Epithelial cell of prostate (primary cell): ENCODE results near the gene URB2.
A peak's percentile ranks its signal among the peaks of the same experiment; 100 is the strongest.
"Not testable (repeated sequence)": the region's sequence is repeated elsewhere in the genome, so short reads cannot be mapped to it uniquely, and the experiment has no call there.

Source experiments
- DNase-seq: peaks from one replicate; pipeline ENCODE4 v3.0.0-alpha.2; 2011; ENCODE audit warnings: low read depth, low spot score
- H3K27ac ChIP-seq: fragments of 450-650 bp; 2 replicates; pipeline ENCODE4 v1.5.1; 2017; ENCODE audit warnings: mild to moderate bottlenecking

Gene URB2

DNA sequence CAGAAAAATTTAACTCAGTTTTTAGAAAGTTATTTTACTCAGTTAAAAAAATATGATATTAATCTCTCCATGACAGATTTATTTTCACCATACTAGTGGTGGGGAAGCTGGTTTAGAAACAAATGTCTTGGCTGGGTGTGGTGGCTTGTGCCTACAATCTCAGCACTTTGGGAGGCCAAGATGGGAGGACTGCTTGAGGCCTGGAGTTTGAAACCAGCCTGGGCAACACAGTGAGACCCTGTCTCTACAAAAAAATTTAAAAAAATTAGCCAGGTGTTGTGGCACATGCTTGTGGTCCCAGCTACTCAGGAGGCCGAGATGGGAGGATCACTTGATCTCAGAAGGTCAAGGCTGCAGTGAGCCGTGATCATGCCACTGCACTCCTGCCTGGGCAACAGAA is 17.5 kb upstream of the URB2 start:
- DNase-seq = no peak
- no peak overlapping the region for H3K27ac ChIP-seq

DNA sequence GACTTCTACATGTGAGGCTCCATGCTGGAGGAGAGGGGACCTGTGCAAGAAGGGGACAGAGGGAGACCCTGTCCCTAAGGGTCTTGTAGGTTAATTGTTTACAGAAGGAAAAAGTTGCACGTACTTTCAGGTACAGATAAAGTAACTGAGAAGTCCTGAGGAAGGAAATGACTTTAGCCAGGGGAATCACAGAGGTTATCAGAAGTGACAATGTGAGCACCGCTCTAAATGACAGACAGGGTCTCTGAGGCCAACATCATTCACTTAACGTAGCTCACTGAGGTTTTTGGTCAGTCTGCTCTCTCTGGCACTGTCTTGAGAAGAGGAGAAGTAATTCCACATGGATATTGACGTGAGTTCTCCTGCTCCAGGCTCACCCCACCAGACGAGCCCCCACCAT is 12.1 kb upstream of the URB2 start:
- DNase-seq = no peak
- H3K27ac ChIP-seq = no peak overlapping the region

DNA sequence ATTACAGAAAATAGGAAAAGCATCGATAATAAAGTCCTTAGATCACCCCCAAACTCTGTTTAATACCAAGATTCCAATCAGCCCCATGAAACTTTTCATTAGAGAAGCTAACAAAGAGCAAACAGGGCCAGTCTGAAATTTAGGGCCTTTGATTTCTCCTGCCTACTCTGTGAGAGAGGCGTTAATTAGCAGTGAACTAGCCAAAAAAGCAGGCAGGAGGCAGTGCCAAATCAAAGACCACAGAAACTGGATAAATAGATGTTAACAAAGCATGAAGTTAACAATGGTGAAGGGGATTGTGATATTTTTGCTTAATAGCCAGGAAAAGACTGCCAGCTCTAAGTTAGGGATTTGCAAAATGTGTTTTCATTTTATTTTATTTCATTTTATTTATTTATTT is 11.3 kb upstream of the URB2 start:
- DNase-seq = no peak
- no peak overlapping the region for H3K27ac ChIP-seq

DNA sequence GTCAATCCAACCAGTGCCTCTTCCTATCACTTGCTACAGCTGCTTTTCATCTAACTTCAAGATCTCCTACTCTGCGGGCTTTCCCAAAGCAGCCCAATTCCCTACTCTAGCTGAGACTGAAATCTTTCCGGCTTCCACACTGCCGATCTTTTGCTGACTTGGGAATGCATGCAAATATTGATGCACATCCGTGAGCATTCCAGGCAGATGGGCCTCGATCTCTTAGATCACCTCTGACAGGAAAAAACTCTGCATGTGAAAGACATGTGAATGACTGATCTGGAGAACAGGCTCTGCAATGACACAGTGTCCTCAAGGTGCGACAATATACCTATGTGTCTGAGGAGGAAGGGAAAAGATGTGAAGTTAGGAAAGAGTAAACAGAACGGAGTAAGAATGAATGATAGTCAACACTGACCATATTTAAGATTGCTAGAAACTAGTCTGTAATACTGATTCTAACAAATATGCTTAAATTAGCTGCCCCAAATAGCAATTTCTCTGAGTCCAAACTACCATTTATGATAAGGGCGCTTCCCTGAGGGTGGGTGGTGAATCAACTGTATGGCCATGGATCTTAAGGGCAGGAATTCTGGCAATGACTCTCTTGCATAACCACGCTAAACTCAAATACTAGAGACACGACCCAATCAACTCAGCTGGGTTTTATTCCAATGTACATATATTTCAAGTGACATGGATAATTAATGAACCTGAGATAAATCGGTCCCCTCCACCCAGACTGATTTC is 8.5 kb upstream of the URB2 start:
- DNase-seq = no peak
- no peak overlapping the region for H3K27ac ChIP-seq

DNA sequence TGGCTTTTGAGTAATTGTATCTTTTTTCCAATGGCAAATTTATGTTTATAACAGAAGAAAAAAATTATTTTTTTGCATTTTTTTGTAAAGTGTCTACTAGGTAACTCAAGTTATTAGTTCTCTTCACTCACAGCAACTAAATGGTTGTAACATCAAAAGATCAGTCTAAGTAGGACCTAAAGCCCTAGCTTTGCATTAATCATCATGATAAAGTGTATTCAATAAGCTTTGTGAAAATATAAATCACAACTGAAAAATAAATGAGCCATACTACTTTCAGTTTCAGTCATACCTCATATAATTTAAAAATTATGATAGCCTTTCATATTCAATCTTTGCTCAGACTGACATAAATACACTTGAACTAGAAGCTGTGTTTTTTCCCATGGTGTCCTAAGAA is 7.0 kb upstream of the URB2 start:
- no peak overlapping the region for H3K27ac ChIP-seq
- no peak for DNase-seq

DNA sequence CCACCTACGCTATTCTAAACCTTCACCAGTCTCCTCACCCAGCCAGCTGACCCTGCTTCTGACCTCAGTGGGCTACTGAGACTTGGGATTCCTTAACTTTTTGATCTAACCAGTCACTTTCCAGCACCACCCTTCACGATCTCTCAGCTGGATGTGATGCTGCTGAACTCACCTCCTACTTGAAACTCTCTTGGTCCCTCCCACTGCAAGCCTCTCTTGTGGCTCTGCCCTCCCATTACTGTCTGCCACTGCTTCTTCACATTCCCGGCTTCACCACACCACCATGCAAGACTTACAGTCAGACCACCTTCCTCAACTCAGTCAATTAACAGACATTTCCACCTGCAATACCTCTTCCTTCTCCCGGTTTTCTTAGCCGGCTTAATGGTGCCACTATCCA is 6.4 kb upstream of the URB2 start:
- H3K27ac ChIP-seq = no peak overlapping the region
- no peak for DNase-seq

DNA sequence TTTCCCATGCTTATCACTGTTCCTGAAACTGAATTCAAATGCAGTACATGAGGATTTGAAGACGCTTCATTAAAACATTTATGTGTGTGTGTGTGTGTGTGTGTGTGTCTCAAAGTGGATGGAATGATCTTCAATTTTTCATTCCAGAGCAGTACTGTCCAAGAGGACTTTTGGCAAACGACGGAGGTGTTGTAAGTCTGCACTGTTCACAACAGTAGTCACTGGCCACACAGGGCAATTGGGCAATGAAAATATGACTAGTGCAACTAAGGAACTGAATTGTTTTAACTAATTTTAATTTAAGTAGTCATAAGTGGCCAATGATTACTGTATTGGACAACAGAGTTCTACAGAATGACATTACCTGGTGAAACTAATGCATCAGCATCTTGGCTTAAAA is 5.2 kb upstream of the URB2 start:
- DNase-seq = no peak
- no peak overlapping the region for H3K27ac ChIP-seq

DNA sequence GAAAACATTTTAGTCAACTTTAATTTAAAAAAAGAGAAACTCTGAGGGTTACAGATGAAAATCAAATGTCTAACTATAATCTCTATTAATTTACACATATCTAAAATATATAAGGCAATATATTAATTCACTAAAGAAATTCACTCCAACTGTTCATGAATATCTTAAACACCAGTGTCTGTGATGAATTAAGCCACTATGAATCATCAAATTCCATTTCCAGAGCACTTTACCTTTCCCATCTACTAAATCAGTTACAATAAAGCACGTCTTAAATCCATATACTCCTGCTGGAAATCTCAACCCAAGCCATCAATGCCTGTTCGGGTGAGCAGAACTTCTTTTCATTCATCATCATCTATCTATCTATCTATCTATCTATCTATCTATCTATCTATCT is 4.4 kb upstream of the URB2 start:
- no peak overlapping the region for H3K27ac ChIP-seq
- DNase-seq = no peak

DNA sequence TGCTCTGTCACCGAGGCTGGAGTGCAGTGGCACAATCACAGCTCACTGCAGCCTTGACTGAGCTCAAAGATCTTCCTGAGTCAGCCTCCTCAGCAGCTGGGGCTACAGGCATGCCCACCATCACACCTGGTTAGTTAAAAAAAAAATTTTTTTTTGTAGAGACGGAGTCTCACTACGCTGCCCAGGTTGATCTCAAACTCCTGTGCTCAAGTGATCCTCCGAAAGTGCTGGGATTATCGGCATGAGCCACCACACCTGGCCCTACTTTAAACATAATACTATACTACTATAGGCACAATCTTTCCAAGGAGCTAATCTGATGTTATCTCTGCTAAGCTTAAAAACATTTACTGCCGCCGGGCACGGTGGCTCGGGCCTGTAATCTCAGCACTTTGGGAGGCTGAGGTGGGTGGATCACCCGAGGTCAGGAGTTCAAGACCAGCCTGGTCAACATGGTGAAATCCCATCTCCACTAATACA is 3.4 kb upstream of the URB2 start:
- not testable (repeated sequence) for H3K27ac ChIP-seq, DNase-seq

DNA sequence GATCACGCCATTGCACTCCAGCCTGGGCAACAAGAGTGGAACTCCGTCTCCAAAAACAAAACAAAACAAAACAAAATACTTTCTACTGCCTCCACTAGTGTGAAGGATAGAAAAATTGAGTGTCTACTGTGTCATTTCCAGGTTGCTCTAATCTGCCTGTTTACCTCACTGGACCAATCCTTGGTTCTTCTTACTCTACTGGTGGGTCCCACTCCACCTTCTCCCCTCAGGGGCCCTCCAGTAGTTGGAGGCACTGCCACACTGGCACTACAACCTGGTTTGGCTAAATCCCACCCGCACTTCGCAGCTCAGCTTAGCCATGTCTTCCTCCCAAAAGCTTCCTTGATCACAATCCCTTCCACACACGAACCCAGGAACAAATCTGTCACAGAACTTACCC is 2.8 kb upstream of the URB2 start:
- DNase-seq = no peak
- H3K27ac ChIP-seq = no peak overlapping the region

DNA sequence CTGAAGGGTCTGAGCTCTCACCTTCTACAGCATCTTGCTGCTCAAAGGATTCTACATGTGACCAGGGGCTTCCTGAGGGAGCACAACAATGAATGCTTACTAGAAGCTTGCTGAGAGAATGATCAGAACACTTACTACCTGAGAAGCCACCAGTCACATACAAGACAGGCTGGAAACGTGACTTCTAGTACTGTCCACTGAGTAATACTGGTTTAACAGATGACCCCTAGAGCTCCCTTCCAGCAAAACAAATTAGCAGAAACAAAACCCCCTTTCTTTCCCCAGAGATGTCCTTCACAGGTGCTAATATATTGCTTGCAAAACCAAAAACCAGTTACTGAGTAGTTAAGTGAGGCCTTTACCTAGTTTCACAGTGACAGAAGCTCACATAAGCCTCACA is 2.2 kb upstream of the URB2 start:
- DNase-seq = no peak
- H3K27ac ChIP-seq = no peak overlapping the region

DNA sequence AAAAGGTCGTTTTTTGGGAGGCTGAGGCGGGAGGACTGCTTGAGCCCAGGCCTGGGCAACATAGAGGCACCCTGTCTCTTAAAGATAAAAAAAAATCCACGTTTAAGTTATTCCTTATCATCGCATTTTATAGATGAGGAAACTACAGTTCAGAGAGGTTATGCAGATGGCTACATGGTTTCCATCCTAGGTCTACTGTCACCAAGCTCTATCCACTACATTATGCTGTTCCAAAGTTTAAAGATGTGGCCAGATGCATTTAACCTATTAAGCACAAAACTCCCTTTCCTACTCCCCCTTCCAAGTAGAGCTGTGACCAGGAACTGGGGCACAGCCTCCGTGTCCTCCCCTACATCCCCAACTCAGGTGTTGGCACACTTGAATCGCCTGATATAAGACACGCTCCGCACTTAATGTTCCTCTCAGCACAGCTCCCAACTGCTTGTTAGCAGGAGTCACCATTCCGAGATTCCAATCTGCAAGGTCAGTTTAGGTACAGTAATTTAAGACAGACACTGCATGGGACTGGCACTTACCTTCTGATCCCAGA is 1.5 kb upstream of the URB2 start:
- DNase-seq = no peak
- H3K27ac ChIP-seq = peak overlapping the region; percentile 74

DNA sequence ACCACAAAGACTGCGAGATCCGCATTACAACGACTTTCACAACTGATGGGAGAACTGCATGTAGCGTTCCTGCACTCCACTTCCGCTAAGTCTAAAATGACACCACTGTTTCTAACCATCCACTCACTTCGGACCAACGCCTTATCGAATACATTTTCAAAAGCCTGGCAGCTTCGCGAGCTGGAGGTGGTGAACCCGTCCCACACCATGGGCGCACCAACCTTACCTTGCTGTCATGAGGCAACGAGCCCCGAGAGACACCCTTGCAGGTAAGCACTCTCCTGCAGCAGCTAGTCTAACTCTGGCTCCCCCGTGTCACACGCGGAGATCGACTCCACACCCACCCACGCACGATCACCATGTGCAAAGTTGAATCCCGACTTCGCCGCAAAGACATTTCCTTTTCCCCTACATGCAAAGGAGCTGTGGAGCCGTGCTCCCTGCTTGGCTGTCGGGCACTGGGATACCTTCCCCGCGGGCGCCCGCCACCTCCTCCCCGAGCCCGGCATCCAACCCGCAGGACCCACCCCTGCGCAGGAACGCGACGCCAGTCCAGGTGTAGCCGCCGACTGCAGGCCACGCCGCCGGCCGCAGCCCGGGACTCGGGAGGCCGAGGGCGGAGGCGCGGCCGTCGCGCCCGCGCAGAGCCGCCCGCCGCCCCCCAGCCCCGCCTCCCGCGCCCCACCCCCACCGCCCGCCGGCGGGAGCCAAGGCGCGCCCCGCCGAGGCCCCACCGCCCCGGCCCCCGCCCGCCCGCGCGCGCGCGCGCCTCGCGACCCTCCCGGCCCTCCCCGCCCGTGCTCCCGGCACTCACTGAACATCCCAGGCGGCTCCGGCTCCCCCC is 754 bp upstream of the URB2 start:
- DNase-seq = no peak
- H3K27ac ChIP-seq = peak overlapping the region; percentile 74

DNA sequence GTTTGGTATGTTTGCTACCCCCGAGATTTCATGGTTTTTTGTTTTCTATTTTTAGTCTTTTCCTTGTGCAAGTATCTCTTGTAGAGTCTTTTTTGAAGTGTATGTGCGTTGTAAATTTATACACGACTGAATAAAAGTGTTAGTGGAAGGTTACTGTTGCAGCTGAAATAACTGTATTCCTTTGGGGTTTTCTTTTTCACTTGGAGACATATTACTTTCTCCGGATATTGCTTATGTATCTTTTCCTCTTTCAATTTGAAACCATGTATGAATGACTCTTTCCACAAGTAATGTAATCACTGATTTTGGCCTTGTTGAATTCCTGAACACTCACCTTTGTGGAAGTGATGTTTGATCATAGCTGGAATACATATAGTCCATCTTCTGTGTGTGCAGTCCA is 956 bp downstream of the URB2 start:
- DNase-seq = no peak
- no peak overlapping the region for H3K27ac ChIP-seq

DNA sequence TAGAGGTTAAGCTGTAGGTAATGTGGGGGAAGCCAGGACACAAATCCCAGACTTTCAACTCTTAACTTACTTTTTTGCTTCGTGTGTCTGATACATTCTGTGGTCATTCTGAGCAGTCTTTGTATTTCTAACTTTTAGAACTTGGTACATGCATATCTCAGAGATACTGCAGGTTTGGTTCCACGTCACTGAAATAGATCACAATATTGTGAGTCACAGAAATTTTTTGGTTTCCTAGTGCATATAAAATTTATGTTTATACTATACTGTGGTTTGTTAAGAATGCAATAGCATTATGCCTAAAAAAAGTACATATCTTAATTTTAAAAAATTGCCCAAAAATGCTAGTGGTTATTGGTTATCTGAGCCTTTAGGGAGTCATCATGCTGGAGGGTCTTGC is 3.2 kb downstream of the URB2 start:
- DNase-seq = no peak
- no peak overlapping the region for H3K27ac ChIP-seq

DNA sequence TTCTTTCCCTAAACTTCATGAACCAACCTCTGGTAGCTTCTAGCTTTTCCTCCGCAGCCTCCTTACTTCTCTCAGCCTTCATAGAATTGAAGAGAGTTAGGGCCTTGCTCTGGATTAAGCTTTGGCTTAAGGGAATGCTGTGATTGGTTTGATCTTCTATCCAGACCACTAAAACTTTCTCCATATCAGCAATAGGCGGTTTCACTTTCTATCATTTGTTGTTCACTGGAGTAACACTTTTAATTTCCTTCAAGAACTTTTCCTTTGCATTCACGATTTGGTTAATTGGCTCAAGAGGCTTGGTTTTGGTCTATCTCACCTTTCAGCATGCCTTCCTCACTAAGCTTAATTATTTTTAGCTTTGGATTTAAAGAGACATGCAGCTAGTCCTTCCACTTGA is 5.1 kb downstream of the URB2 start:
- no peak overlapping the region for H3K27ac ChIP-seq
- DNase-seq = no peak

DNA sequence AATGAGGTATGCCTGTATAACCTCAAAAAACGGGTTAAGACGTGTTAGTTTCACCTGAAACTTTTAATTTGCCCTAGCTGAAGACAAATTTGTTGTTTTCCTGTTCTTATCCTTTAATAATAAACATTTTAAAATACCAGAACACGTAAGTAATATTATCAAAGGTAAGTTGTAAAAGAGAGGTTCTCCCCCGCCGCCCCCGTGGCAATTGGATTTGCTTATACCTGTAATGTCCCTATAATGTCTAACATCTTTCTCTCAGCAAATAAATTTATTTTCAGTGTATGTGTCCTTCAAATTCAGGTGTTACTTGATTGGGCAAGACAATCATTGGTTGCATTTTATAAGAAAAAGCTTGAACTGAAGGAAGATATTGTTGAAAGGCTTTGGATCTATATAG is 5.9 kb downstream of the URB2 start:
- no peak for DNase-seq
- H3K27ac ChIP-seq = no peak overlapping the region

DNA sequence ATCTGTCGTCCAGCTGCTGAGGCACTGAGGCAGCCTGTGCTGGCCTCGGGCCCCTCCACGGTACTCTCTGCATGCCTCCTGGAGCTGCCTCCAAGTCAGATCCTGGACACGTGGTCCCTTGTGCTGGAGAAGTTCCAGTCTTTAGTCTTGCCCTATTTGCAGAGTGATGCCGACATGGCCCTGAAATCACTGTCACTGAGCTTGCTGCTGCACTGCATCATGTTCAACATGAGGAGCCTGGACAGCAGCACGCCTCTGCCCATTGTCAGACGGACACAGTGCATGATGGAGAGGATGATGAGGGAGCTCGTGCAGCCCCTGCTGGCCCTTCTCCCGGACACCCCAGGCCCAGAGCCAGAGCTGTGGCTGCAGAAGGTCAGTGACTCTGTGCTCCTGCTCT is 10.0 kb downstream of the URB2 start:
- H3K27ac ChIP-seq = no peak overlapping the region
- no peak for DNase-seq

DNA sequence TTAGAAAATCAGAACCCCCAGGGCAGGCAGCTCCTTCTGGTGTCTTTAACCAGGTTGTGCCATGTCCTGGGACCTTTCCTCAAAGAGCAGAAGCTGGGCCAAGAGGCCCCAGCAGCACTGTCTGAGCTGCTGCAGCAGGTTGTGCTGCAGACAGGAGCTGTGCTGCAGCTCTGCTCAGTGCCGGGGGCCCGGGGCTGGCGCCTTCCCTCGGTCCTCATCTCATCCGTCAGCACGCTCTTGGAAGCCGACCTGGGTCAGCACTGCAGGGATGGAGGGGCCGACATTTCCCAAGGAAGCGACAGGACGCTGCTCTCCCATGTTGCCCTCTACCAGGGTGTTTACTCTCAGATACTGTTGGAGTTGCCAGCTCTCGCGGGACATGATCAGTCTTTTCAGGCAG is 11.7 kb downstream of the URB2 start:
- no peak for DNase-seq
- H3K27ac ChIP-seq = no peak overlapping the region

DNA sequence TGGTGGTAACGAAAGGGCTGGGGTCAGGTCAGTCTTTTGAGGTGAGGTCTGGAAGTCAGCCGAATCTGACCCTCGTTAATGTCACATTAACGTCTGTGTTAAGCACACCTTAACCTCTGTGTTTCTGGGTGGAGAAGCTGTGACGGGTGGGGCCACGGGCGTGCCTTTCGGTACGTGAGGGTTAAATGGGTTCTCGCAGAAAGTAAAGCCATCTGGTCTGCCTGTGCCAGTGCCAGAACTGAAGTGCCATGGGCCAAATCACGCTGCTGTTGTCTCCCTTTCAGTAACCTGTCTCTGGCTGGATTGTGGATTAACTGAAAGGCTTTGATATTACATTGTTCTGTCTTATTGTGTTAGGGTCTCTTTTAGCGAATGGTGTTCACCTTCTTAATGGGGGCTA is 14.4 kb downstream of the URB2 start:
- H3K27ac ChIP-seq = no peak overlapping the region
- DNase-seq = no peak

DNA sequence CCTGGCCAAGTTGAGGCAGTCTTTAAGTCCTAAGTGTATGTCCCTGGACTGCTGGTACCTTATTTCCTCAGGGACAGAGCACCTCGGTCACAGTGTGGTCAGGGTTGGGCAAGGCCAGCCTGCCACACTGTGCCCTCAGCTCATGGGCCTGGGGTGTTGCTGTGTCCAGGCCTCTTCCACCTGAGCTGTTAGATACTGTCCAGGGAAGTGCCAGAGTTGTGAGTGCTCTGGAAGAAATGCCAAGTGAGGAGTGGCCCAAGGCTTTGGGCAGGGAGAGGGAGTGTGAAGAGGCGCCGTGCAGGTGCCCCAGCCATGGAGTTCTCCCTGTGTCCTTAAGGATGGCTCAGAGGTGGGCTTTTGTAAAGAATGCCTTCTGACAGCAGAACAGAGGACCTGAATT is 15.3 kb downstream of the URB2 start:
- no peak for DNase-seq
- H3K27ac ChIP-seq = no peak overlapping the region
